Mesodermal cell (in vitro differentiated cells): ENCODE data around the gene PHLDB2.

ENCODE experiments used
- H3K27ac ChIP-seq: 2 replicates; pipeline ENCODE4 v1.7.0; 2013; ENCODE audit warnings: mild to moderate bottlenecking, low read depth, low read length, moderate library complexity; ENCODE audit not compliant: severe bottlenecking
- H3K36me3 ChIP-seq: 2 replicates; pipeline ENCODE4 v1.7.1; 2013; ENCODE audit warnings: mild to moderate bottlenecking, low read length, moderate library complexity; ENCODE audit not compliant: control insufficient read depth, insufficient read depth
- H3K4me1 ChIP-seq: one replicate; pipeline ENCODE4 v1.7.1; 2013; ENCODE audit warnings: mild to moderate bottlenecking, low read length; ENCODE audit not compliant: insufficient read depth, control insufficient read depth, poor library complexity, severe bottlenecking
- H3K4me3 ChIP-seq: 2 replicates; pipeline ENCODE4 v1.7.0; 2013; ENCODE audit warnings: low read length, control low read depth, mild to moderate bottlenecking; ENCODE audit not compliant: insufficient read depth, poor library complexity, severe bottlenecking; ENCODE audit errors: extremely low read depth
- H3K9me3 ChIP-seq: 2 replicates; pipeline ENCODE4 v1.7.1; 2013; ENCODE audit warnings: mild to moderate bottlenecking, low read length, moderate library complexity; ENCODE audit not compliant: control insufficient read depth
- WGBS, 2 experiments: methylation state at CpG; one replicate each; pipeline ENCODE4 v1.1.5; 2013; ENCODE audit warnings: missing lambda C conversion rate in 2 of 2; ENCODE audit not compliant: insufficient coverage in 2 of 2; 5-methylcytosine and 5-hydroxymethylcytosine counted together

The PHLDB2 gene

DNA sequence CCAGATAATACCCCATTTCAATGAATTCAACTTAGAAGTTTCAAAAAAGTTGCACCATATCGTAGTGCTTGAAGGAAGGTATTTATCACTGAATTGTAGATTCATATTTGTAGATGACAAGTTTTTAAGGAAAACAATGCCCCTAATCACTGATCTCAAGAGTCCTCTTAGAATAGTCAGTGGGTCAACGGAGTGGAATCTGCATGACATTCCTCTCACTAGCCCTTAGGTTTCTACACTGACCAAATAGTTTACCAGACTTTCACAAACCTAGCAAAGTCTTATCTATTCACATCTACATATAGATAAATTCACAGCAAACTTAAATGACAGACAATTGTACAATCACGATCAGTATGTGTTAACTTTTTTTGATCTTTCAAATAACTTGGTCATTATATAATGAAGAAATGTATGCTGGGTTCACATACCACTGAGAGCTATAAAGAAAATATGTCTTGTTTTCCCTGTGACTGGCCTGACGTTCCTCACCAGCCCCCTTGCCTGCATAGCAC lies 35.7 kb upstream of the PHLDB2 start:
- Histone ChIP-seq H3K9me3 (peaks cover 19% of the 10 kb centered on the region), H3K4me3 (no peak overlapping the region), H3K4me1 (peaks cover 6% of the 10 kb centered on the region), H3K27ac (peak overlapping the region; percentile 65), H3K36me3 (no peaks in the 10 kb centered on the region)
- 80% methylated on average over 2 of the region's 4 CpGs for WGBS, 2 experiments

DNA sequence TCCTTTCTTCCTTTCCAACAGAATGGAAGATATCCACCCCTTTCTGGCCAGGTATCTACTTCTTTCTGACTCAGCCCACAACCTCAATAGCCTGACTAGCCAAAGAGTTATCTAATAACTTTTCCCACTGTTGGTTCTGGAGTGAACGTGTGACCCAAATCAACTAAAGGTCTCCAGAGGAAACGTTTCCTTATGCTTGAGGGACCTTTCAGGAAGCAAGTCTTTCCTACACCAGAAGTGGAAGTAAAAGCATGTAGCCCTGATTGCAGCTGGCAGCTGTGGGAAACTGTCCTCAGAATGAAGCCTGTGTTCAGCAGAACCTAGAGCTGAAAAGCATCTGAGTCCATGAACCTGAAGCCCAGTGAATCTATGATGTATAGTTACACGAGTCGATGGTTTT lies 34.7 kb upstream of the PHLDB2 start:
- Histone ChIP-seq H3K4me1 (peaks cover 6% of the 10 kb centered on the region), H3K4me3 (no peak overlapping the region), H3K36me3 (no peaks in the 10 kb centered on the region), H3K9me3 (peaks cover 12% of the 10 kb centered on the region), H3K27ac (peak overlapping the region; percentile 6)
- WGBS, 2 experiments, result 91 to 98% methylated on average over 4 of the region's 4 CpGs

DNA sequence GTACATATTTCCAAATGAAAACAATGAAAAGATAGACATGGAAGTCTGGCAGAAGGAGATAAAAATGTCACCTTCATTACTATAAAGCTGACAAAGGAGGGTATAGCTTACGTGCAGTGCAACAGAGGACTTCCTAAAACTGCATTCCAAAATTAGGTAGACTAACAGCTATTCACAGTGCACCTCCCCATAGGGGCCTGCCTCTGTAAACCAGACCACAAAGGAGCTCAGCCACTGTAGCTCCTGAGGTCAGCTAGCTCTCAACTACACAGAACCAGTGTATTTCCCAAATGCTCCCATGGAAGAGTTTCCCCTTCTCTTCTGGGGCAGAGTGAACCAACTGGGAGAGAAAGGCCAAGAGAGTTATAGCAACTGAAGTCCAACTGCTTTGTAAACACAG lies 31.2 kb upstream of the PHLDB2 start:
- WGBS, 2 experiments, result 100% methylated on average over 1 of the region's 1 CpG; no CpG with 5 or more reads in 1 of the 2 experiments
- H3K27ac ChIP-seq, result no peak overlapping the region
- H3K36me3 ChIP-seq, result no peaks in the 10 kb centered on the region
- no peak overlapping the region for H3K4me3 ChIP-seq
- H3K4me1 ChIP-seq, result peaks cover 6% of the 10 kb centered on the region
- H3K9me3 ChIP-seq, result no peaks in the 10 kb centered on the region

DNA sequence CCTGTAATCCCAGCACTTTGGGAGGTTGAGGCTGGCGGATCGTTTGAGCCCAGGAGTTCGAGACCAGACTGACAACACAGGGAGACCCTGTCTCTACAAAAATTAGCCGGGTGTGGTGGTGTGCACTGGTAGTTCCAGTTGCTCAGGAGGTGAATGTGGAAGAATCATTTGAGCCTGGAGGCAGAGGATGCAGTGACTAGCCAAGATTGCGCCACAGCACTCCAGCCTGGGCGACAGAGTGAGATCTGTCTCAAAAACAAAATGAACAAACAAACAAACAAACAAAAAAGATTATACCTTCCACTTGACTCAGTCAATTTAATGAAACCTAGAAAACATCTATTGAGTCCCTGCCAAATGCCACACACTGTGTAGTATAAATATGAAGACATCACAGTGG lies 30.5 kb upstream of the PHLDB2 start:
- 90 to 97% methylated on average over 2 to 4 of the region's 6 CpGs for WGBS, 2 experiments
- H3K4me3 ChIP-seq, result no peak overlapping the region
- no peaks in the 10 kb centered on the region for H3K4me1 ChIP-seq
- no peaks in the 10 kb centered on the region for H3K36me3 ChIP-seq
- no peaks in the 10 kb centered on the region for H3K9me3 ChIP-seq
- H3K27ac ChIP-seq, result no peak overlapping the region

DNA sequence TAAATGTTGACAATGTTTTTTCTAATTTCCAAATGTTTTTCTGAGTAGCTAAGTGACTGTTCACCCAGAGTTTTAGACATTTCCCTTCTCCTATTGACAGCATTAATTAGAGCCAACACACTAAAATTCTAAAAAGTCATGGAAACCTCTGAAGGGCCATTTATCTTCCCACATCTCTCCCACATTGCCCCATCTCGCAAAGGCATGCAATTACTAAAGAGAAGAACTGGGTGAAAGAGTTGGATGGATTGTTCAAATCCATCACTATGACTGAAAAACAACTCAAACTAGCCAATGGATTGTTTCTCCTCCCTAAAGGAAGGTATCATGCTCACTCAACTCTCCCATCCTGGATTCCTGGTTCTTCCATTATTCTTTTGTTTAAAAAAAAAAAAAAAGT lies 30.0 kb upstream of the PHLDB2 start:
- Histone ChIP-seq H3K36me3 (no peaks in the 10 kb centered on the region), H3K9me3 (no peaks in the 10 kb centered on the region), H3K27ac (no peak overlapping the region), H3K4me1 (no peaks in the 10 kb centered on the region), H3K4me3 (no peak overlapping the region)
- 100% methylated on average over 1 of the region's 1 CpG; no CpG with 5 or more reads in 1 of the 2 experiments for WGBS, 2 experiments

DNA sequence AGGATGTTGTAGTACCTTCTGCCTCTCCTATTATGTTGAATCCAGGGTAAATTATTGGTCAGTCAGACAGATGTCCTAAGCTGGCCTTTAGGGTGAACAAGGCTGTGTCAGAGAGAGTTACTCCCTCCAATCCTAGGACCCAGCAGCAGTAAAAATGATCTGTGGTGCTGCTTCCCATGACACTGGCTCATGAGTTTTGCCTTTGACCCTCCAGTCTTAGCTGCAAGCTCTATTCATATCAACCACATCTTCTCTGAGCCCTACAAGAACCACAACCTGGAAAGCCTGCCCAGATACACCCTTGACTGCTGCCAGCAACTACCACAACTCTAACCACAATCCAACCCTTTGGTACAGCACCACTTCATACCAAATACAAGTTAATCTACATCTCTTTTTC lies 27.2 kb upstream of the PHLDB2 start:
- H3K27ac ChIP-seq, result no peak overlapping the region
- no peaks in the 10 kb centered on the region for H3K9me3 ChIP-seq
- H3K4me1 ChIP-seq, result no peaks in the 10 kb centered on the region
- H3K4me3 ChIP-seq, result no peak overlapping the region
- no peaks in the 10 kb centered on the region for H3K36me3 ChIP-seq

DNA sequence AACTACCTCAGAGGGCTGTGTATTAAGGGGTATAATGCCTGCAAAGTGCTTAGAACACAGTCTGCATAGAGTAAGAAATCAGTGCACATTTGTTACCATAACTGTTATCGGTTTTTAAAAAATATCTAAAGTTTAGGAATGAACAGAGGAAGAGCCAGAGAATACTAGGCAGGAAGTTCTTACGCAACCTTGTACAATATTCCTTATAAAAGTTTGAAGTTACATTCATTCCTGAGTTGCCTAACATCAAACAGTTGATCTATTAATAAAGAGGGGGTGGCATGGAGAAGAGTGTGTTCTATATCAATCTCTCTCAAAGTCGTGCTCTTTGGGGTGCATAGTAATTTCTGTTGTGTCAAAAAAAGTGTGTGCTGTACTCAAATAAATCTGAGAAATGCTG lies 22.0 kb upstream of the PHLDB2 start:
- H3K4me3 ChIP-seq, result no peak overlapping the region
- H3K9me3 ChIP-seq, result no peaks in the 10 kb centered on the region
- no CpG with 5 or more reads among the region's 3 CpGs for WGBS, 2 experiments
- H3K27ac ChIP-seq, result no peak overlapping the region
- H3K36me3 ChIP-seq, result no peaks in the 10 kb centered on the region
- no peaks in the 10 kb centered on the region for H3K4me1 ChIP-seq

DNA sequence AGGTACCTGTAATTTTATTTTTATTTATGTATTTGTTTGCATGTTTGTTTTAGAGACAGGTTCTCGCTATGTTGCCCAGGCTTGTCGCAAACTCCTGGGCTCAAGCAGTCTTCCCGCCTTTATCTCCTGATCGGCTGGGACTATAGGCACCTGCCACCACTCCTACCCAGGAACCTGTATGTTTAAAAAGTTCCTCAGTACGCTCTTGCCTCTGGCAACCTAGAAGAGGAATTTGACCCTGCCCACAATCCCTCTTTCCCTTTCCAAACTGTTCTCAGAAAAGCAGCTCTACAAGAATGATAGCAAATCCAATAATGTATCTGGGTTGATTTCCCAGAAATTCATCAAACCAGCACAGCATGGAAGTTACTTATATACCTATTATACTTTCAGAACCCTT lies 20.9 kb upstream of the PHLDB2 start:
- no peak overlapping the region for H3K4me3 ChIP-seq
- no peaks in the 10 kb centered on the region for H3K36me3 ChIP-seq
- 94 to 96% methylated on average over 5 of the region's 5 CpGs for WGBS, 2 experiments
- H3K4me1 ChIP-seq, result no peaks in the 10 kb centered on the region
- H3K27ac ChIP-seq, result no peak overlapping the region
- no peaks in the 10 kb centered on the region for H3K9me3 ChIP-seq

DNA sequence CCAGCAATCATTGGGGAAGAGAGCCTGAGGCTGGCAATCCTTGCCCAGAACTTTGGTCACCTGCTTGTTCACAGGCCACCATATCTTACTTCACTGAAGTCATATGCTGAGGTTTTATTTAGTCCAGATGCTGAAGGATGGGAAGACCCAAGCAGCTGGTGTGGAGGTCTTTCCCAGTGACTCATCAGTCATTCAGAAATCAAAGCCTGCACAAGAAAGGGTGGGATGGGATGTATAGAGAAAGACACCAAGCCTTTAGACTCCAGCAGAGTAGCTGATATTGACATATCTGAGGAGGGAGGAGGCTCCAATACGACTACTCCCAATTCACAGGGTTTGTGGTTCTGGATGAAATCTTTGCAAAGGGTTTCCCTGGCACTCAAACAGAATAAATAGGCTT lies 13.0 kb upstream of the PHLDB2 start:
- no CpG with 5 or more reads among the region's 1 CpG for WGBS, 2 experiments
- Histone ChIP-seq H3K36me3 (no peaks in the 10 kb centered on the region), H3K9me3 (no peaks in the 10 kb centered on the region), H3K4me3 (no peak overlapping the region), H3K27ac (peak overlapping the region; percentile 8), H3K4me1 (peaks cover 25% of the 10 kb centered on the region)

DNA sequence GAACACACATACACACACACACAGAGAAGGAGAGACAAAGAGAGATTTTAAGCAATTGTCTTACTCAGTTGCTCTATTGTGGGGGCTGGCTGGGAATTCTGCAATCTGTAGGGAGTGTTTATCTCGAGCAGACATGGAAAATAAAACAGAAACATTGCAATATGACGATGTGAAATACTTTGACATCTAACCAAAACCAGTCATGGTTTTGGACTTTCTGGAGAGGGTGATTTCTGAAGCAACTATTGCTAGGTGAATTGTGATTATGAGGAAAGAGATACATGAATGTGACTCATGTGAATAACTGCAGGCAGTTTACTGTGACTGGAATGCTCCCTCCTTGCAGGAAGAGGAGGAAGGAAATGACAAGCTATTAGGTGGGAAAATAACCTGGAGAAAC lies 12.3 kb upstream of the PHLDB2 start:
- H3K36me3 ChIP-seq, result no peaks in the 10 kb centered on the region
- H3K27ac ChIP-seq, result peak overlapping the region; percentile 8
- WGBS, 2 experiments, result 86 to 92% methylated on average over 2 of the region's 2 CpGs
- peaks cover 26% of the 10 kb centered on the region for H3K4me1 ChIP-seq
- no peaks in the 10 kb centered on the region for H3K9me3 ChIP-seq
- H3K4me3 ChIP-seq, result no peak overlapping the region

DNA sequence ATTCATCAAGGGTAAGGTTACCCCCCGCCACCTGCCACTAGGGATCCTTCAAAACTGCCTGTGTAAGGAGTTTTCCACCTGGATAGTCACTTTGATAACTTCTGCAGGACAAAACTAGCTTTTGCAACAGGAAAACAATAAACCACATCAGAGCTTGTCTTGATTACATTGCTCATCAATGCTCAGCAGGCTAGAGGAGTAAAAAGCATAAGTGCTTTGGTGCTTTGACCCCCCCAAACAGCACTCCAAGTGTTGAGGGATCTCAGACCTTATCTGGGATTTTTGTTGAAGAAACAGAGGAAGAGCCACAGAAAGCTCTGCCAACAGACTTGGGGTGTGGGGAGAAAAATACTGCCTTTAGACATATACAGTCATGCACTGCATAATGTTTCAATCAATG lies 10.8 kb upstream of the PHLDB2 start:
- Histone ChIP-seq H3K36me3 (no peaks in the 10 kb centered on the region), H3K4me1 (peaks cover 39% of the 10 kb centered on the region), H3K9me3 (no peaks in the 10 kb centered on the region), H3K27ac (no peak overlapping the region), H3K4me3 (no peak overlapping the region)
- 100% methylated on average over 1 of the region's 1 CpG for WGBS, 2 experiments
